IPS DF 19.7 (cell line): Measurements from ENCODE around the gene CLDN9.

Experiments used
- DNase-seq: peaks from one replicate; pipeline ENCODE4 v3.0.0-alpha.2; 2013; ENCODE audit warnings: low read depth, low spot score

CLDN9 gene

GRCh38 chr16:3019594-3020246 is 7.0 kb downstream of the CLDN9 start:
- no peak for DNase-seq

GRCh38 chr16:3020247-3020603 is 7.5 kb downstream of the CLDN9 start, which contains the start of gene TNFRSF12A:
Gene TNFRSF12A, plus strand, starts transcription at chr16:3020368. Its CDS starts 30 bp downstream, at chr16:3020398.
- no peak for DNase-seq

DNA sequence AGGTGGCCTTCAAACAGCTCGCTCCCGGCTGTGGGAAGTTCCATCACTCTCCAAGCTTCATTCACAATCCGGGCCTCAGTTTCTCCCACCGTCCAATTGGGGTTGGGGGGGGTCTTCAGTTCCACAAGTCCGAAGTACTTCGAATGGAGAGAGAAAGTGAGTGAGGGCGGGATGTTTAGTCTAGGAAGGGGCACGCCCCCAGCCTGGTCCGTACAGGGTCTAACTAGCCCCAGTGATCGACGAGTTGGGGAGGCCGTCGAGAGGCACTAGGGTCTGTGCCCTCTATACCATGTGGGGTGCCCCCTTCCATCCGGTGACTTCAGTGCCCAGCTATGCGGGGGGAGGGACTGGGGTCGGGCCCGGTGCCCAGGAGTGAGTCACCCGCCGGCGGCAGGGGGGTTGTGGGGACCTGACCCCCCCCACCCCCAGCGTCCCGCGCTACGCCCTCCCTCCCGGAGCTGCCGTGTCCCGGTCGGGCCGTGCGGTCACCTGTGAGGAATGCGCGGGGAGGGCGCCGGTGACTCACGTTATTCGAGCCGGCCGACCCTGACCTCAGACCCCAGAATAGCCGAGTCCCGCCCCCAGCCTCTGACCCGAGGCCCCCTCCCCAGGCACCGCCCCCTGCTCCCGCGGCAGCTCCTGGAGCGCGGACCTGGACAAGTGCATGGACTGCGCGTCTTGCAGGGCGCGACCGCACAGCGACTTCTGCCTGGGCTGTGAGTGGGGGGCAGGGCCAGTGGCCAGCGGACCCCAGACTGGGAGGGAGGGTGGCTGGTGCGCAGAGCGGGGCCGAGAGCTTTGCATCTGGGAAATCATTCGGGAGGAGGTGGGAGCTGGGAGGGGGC is 8.1 kb downstream of the CLDN9 start:
- DNase-seq = no peak

GRCh38 chr16:3021449-3022207 is 8.9 kb downstream of the CLDN9 start:
- DNase-seq = no peak

GRCh38 chr16:3022208-3022683 is 9.5 kb downstream of the CLDN9 start:
- no peak for DNase-seq

GRCh38 chr16:3022684-3023414 is 10.1 kb downstream of the CLDN9 start:
- DNase-seq = no peak

- no peak for DNase-seq
Measured at GRCh38 chr16:3023415-3023668, 10.6 kb downstream of the CLDN9 start.

- no peak for DNase-seq
Measured at GRCh38 chr16:3023669-3024478, 11.2 kb downstream of the CLDN9 start, which contains the start of the genes HCFC1R1 and THOC6. Gene HCFC1R1, minus strand, starts transcription at chr16:3023942. Its CDS starts 1 bp downstream, at chr16:3023941. Gene THOC6, plus strand, starts transcription at chr16:3024035. Its CDS starts 292 bp downstream, at chr16:3024327.

DNA sequence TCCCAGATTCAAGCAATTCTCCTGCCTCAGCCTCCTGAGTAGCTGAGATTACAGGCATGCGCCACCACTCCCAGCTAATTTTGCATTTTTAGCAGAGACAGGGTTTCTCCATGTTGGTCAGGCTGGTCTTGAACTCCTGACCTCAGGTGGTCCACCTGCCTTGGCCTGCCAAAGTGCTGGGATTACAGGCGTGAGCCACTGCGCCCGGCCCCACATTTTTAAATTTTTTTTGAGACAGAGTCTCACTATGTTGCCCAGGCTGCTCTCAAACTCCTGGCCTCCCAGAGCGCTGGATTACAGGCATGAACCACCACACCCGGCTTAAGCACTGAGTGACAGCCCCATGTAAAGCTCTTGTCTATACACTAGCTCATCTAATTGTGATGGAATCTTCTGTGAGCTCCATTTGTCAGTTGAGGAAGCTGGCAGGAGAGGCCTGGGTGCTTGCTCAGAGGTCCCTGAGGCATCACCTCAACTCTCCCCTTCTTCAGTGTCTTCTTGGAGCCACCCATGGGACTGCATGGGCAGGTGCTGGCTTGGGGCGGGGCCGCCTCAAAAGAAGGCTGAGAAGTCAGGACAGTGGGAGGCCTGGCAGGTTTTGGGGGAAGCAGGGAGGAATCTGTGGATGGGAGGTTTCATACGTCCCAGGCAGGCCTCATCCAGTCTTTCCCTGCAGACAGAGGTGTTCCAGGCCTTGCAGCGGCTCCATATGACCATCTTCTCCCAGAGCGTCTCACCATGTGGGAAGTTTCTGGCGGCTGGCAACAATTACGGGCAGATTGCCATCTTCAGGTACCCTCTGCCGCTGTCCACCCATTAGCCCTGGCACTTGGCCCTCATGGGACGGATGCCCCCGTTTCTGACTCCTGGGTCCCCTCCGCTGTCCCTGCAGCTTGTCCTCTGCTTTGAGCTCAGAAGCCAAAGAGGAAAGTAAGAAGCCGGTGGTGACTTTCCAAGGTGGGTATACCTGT is 12.6 kb downstream of the CLDN9 start:
- no peak for DNase-seq

- DNase-seq = no peak
Measured at GRCh38 chr16:3026003-3026378, 13.3 kb downstream of the CLDN9 start.

GRCh38 chr16:3026609-3027488 is 14.1 kb downstream of the CLDN9 start:
- DNase-seq = no peak

- no peak for DNase-seq
Measured at GRCh38 chr16:3027489-3027795, 14.7 kb downstream of the CLDN9 start.

GRCh38 chr16:3027983-3028715 is 15.4 kb downstream of the CLDN9 start:
- no peak for DNase-seq

DNA sequence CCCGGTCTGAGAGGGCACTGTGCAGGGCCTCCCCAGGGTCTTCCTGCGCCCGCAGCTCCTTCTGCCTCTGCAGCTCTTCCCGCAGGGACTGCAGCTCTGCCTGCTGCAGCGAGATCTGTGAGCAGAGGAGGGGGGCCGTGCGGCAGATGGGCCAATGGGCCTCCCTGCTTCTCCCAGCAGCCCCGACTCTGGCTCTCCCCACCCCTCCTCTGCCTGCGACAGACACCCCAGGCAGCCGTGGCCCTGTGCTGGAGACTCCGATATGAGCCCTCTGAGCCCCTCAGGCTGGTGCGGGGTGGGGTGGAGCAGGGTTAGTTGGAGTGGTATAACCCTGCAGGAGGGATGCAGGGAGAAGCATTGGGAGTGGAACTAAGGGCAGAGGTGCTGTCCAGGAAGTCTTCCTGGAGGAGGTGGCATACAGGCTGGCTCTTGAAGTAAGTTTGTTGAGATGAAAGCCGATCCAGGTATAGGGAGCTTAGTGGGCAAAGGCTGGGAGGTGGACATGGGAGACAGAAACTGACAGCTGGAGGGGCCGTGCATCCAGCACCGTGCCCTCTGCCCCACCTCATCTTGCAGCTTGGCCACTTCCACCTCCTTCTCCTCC is 16.1 kb downstream of the CLDN9 start:
- DNase-seq = no peak

- no peak for DNase-seq
Measured at GRCh38 chr16:3029491-3030221, 16.9 kb downstream of the CLDN9 start.

GRCh38 chr16:3030222-3031212 is 17.8 kb downstream of the CLDN9 start:
- DNase-seq = no peak
